Epithelial cell of esophagus (primary cell): Measurements from ENCODE around the gene FILIP1L.
A peak's percentile ranks its signal among the peaks of the same experiment; 100 is the strongest.

ENCODE experiments used
- DNase-seq: peaks from one replicate; pipeline ENCODE4 v3.0.0; 2010; ENCODE audit warnings: low read depth
- H3K4me3 ChIP-seq: 2 replicates; pipeline ENCODE4 v1.5.1; 2011; ENCODE audit warnings: mild to moderate bottlenecking, low read length, control low read depth
- TF ChIP-seq, protein P1 (sequence below): IDR thresholded peaks from 2 replicates; pipeline ENCODE4 v1.5.1; 2011; ENCODE audit warnings: low read depth, mild to moderate bottlenecking, low read length, control low read depth, inconsistent platforms; ENCODE audit not compliant: insufficient read depth; ENCODE audit errors: missing control alignments

FILIP1L gene

DNA sequence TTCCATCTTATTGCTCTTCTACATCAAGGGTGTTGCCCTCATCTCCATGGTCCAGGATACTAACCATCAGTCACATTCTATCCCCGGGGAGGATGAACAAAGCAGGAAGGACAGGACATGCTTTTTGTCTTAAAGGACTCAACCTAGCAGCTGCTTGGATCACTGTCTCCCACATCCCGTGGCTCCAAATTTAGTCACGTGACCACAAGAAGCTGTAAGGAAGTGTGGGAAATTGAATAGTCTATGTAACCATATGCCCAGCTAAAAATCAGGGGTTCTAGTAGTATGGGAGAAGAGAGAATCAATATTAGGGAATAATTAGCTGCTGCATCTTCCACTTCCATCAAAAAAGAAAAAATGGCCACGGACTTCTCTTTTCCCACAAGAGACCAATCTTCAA, 314.9 kb downstream of the FILIP1L start:
- no peak for DNase-seq
- H3K4me3 ChIP-seq: no peak overlapping the region
- TF ChIP-seq, protein P1, sequence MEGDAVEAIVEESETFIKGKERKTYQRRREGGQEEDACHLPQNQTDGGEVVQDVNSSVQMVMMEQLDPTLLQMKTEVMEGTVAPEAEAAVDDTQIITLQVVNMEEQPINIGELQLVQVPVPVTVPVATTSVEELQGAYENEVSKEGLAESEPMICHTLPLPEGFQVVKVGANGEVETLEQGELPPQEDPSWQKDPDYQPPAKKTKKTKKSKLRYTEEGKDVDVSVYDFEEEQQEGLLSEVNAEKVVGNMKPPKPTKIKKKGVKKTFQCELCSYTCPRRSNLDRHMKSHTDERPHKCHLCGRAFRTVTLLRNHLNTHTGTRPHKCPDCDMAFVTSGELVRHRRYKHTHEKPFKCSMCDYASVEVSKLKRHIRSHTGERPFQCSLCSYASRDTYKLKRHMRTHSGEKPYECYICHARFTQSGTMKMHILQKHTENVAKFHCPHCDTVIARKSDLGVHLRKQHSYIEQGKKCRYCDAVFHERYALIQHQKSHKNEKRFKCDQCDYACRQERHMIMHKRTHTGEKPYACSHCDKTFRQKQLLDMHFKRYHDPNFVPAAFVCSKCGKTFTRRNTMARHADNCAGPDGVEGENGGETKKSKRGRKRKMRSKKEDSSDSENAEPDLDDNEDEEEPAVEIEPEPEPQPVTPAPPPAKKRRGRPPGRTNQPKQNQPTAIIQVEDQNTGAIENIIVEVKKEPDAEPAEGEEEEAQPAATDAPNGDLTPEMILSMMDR: no peak

DNA sequence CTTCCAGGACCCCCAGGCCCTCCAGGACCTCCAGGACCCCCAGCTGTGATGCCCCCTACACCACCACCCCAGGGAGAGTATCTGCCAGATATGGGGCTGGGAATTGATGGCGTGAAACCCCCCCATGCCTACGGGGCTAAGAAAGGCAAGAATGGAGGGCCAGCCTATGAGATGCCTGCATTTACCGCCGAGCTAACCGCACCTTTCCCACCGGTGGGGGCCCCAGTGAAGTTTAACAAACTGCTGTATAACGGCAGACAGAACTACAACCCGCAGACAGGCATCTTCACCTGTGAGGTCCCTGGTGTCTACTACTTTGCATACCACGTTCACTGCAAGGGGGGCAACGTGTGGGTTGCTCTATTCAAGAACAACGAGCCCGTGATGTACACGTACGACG, 318.7 kb downstream of the FILIP1L start:
- DNase-seq: no peak
- no peak overlapping the region for H3K4me3 ChIP-seq
- TF ChIP-seq, protein P1: no peak

DNA sequence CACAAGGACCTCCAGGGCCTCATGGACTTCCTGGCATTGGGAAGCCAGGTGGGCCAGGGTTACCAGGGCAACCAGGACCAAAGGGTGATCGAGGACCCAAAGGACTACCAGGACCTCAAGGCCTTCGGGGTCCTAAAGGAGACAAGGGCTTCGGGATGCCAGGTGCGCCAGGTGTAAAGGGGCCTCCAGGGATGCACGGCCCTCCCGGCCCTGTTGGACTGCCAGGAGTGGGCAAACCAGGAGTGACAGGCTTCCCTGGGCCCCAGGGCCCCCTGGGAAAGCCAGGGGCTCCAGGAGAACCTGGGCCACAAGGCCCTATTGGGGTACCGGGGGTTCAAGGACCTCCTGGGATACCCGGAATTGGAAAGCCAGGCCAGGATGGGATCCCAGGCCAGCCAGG, 319.8 kb downstream of the FILIP1L start:
- H3K4me3 ChIP-seq: no peak overlapping the region
- no peak for DNase-seq
- TF ChIP-seq, protein P1: no peak

DNA sequence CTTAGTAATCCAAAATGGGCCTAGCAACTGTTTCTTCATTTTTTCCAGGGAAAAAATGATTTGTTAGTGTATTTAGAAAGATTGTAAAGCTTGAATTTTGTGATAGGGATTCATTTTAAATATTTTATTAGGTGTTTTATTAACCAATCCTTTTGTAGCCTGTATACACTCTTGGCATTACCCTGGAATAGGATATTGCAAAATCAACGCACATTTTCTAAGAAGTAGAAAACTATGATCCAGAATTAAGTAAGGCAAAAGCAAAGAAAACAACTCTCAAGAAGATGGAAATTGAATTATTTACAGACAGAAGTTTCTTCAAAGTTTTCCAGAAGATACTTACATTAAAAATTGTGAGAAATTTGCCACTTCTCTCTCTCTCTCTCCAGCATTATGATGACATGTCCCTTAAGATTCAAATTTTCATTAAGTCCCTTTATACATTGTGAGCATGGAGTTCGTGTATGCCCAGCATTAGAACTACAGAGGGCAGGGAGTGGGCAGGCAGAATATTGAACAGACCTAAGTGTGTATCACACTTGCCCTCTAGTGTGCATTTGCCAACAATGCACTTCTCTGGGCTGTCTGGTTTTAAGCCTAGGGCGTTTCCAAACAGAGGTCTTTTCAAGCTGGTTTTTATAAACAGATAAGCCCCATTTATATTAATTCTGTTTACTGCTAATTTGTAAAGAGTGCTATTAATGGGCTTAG, 325.1 kb downstream of the FILIP1L start:
- TF ChIP-seq, protein P1: peak; percentile 84
- peak; percentile 66 for DNase-seq
- no peak overlapping the region for H3K4me3 ChIP-seq
